ENCODE data around the gene EREG.

The EREG gene

GRCh38 chr4:74353858-74354257 lies 11.1 kb upstream of the EREG start:
- DNase-seq, result no peak

GRCh38 chr4:74357965-74358364 lies 7.0 kb upstream of the EREG start:
- no peak for DNase-seq

- DNase-seq, result no peak
These were observed 3.3 kb upstream of the EREG start for GRCh38 chr4:74361671-74362070.

GRCh38 chr4:74362347-74362746 lies 2.6 kb upstream of the EREG start:
- no peak for DNase-seq

GRCh38 chr4:74364256-74364651 lies 691 bp upstream of the EREG start:
- no peak for DNase-seq

- DNase-seq, result no peak
These were observed 816 bp downstream of the EREG start for GRCh38 chr4:74365761-74366160.

- DNase-seq, result no peak
These were observed 1.5 kb downstream of the EREG start for GRCh38 chr4:74366367-74366911.

GRCh38 chr4:74367656-74368290 lies 2.8 kb downstream of the EREG start:
- DNase-seq, result no peak

- no peak for DNase-seq
These were observed 3.7 kb downstream of the EREG start for GRCh38 chr4:74368596-74368995.

GRCh38 chr4:74369855-74370254 lies 4.9 kb downstream of the EREG start:
- DNase-seq, result no peak

- DNase-seq, result no peak
These were observed 6.0 kb downstream of the EREG start for GRCh38 chr4:74370912-74371311.

GRCh38 chr4:74374128-74374527 lies 9.2 kb downstream of the EREG start:
- DNase-seq, result no peak

GRCh38 chr4:74374561-74375327 lies 9.8 kb downstream of the EREG start:
- no peak for DNase-seq

GRCh38 chr4:74375824-74376426 lies 11.0 kb downstream of the EREG start:
- no peak for DNase-seq

GRCh38 chr4:74376888-74377483 lies 12.0 kb downstream of the EREG start:
- no peak for DNase-seq

- DNase-seq, result no peak
These were observed 12.8 kb downstream of the EREG start for GRCh38 chr4:74377714-74378113.

GRCh38 chr4:74378573-74378972 lies 13.6 kb downstream of the EREG start:
- no peak for DNase-seq

GRCh38 chr4:74379912-74380311 lies 15.0 kb downstream of the EREG start:
- no peak for DNase-seq

GRCh38 chr4:74385386-74385785 lies 20.4 kb downstream of the EREG start:
- DNase-seq, result no peak

- no peak for DNase-seq
These were observed 21.2 kb downstream of the EREG start for GRCh38 chr4:74386159-74386558.

- DNase-seq, result no peak
These were observed 22.8 kb downstream of the EREG start for GRCh38 chr4:74387790-74388189.

- DNase-seq, result no peak
These were observed 24.5 kb downstream of the EREG start for GRCh38 chr4:74389494-74389893.

GRCh38 chr4:74390677-74391076 lies 25.7 kb downstream of the EREG start:
- no peak for DNase-seq

- DNase-seq, result no peak
These were observed 26.4 kb downstream of the EREG start for GRCh38 chr4:74391346-74391745.
